ENCODE measurements around the gene KLHL33.

Gene KLHL33

GRCh38 chr14:20454516-20455354 lies 18.8 kb upstream of the KLHL33 start, which contains the start of the genes APEX1 and OSGEP (continued):
- peak; percentile 61 for TF ChIP-seq ZFHX2 (tag by site-specific recombination; conservative IDR thresholded peaks at IDR 0.05)
- TF ChIP-seq ZNF510 (tag by site-specific recombination; IDR thresholded peaks at IDR 0.05; ENCODE audit: insufficient replicate concordance) = no peak
- no peak for TF ChIP-seq MEIS1 (CRISPR knock-in tag; IDR thresholded peaks at IDR 0.05; ENCODE audit: borderline replicate concordance)
- TF ChIP-seq ZNF121 (tag by site-specific recombination; IDR thresholded peaks at IDR 0.05) = no peak
- peak; percentile 56 for TF ChIP-seq ZNF692 (tag by site-specific recombination; IDR thresholded peaks at IDR 0.05)
- TF ChIP-seq ZNF560 (tag by site-specific recombination; IDR thresholded peaks at IDR 0.05; ENCODE audit: borderline replicate concordance) = no peak
- TF ChIP-seq ZBTB7A (tag by site-specific recombination; IDR thresholded peaks at IDR 0.05; ENCODE audit: low read depth) = no peak
- TF ChIP-seq ZNF354C (tag by site-specific recombination; IDR thresholded peaks at IDR 0.05; ENCODE audit: borderline replicate concordance, low read depth) = no peak
- no peak for TF ChIP-seq ELK4 (IDR thresholded peaks at IDR 0.05; ENCODE audit: borderline replicate concordance, low read depth, low read length)
- peak; percentile 67 for TF ChIP-seq ZNF10 (tag by site-specific recombination; IDR thresholded peaks at IDR 0.05)
- no peak for TF ChIP-seq ZNF621 (tag by site-specific recombination; IDR thresholded peaks at IDR 0.05)
- TF ChIP-seq MZF1 (tag by site-specific recombination; IDR thresholded peaks at IDR 0.05; ENCODE audit: borderline replicate concordance) = no peak; the same call in 1 of the 2 replicates
- no peak for TF ChIP-seq ZNF791 (tag by site-specific recombination; IDR thresholded peaks at IDR 0.05)
- TF ChIP-seq ZNF473 (tag by site-specific recombination; IDR thresholded peaks at IDR 0.05) = no peak
- no peak for TF ChIP-seq ZNF280C (tag by site-specific recombination; IDR thresholded peaks at IDR 0.05)
- TF ChIP-seq ZNF18 (tag by site-specific recombination; IDR thresholded peaks at IDR 0.05) = 0 out of 2 replicates have a peak, but pooled peaks have one; percentile 11
- TF ChIP-seq ZNF223 (tag by site-specific recombination; IDR thresholded peaks at IDR 0.05) = no peak
- peak; percentile 90 for TF ChIP-seq ZBTB17 (tag by site-specific recombination; IDR thresholded peaks at IDR 0.05)
- TF ChIP-seq ZNF23 (tag by site-specific recombination; IDR thresholded peaks at IDR 0.05; ENCODE audit: borderline replicate concordance) = no peak
- TF ChIP-seq ZBTB10 (tag by site-specific recombination; IDR thresholded peaks at IDR 0.05) = peak; percentile 80
- peak; percentile 93 for TF ChIP-seq KLF9 (tag by site-specific recombination; IDR thresholded peaks at IDR 0.05; ENCODE audit: low read depth)
- no peak for TF ChIP-seq ZNF626 (tag by site-specific recombination; IDR thresholded peaks at IDR 0.05)
- TF ChIP-seq ZNF488 (tag by site-specific recombination; IDR thresholded peaks at IDR 0.05) = no peak
- TF ChIP-seq ZNF174 (tag by site-specific recombination; IDR thresholded peaks at IDR 0.05) = no peak
- TF ChIP-seq ZNF335 (tag by site-specific recombination; conservative IDR thresholded peaks at IDR 0.05) = peak; percentile 100
- no peak for TF ChIP-seq ZNF555 (tag by site-specific recombination; conservative IDR thresholded peaks at IDR 0.05)
- no peak for TF ChIP-seq ZNF585B (tag by site-specific recombination; IDR thresholded peaks at IDR 0.05)
- no peak for TF ChIP-seq ZNF146 (tag by site-specific recombination; IDR thresholded peaks at IDR 0.05)
- 0 out of 2 replicates have a peak, but pooled peaks have one; percentile 9 for TF ChIP-seq WT1 (tag by site-specific recombination; IDR thresholded peaks at IDR 0.05)
